CD4-positive, alpha-beta T cell treated with Interleukin-17A for 4 hours (primary cell): Measurements from ENCODE around the gene CTNNBL1.

Experiments used
- DNase-seq: peaks from one replicate; pipeline ENCODE4 v3.0.0-alpha.2; 2020; ENCODE audit warnings: mixed read lengths

Gene CTNNBL1

GRCh38 chr20:37856932-37857660, 163.3 kb downstream of the CTNNBL1 start:
- DNase-seq, result no peak

- DNase-seq, result no peak
Observed at GRCh38 chr20:37859406-37860171, 165.8 kb downstream of the CTNNBL1 start.

- DNase-seq, result no peak
Observed at GRCh38 chr20:37863289-37863688, 169.5 kb downstream of the CTNNBL1 start.

GRCh38 chr20:37864298-37864697, 170.5 kb downstream of the CTNNBL1 start:
- no peak for DNase-seq

- no peak for DNase-seq
Observed at GRCh38 chr20:37866051-37866450, 172.2 kb downstream of the CTNNBL1 start.

- DNase-seq, result no peak
Observed at GRCh38 chr20:37867289-37868195, 173.7 kb downstream of the CTNNBL1 start.

GRCh38 chr20:37868851-37869333, 175.1 kb downstream of the CTNNBL1 start:
- no peak for DNase-seq

GRCh38 chr20:37869334-37869861, 175.6 kb downstream of the CTNNBL1 start:
- no peak for DNase-seq

- no peak for DNase-seq
Observed at GRCh38 chr20:37870294-37870693, 176.5 kb downstream of the CTNNBL1 start.

- no peak for DNase-seq
Observed at GRCh38 chr20:37871751-37872150, 177.9 kb downstream of the CTNNBL1 start.

- no peak for DNase-seq
Observed at GRCh38 chr20:37872161-37872560, 178.3 kb downstream of the CTNNBL1 start.

GRCh38 chr20:37873884-37874283, 180.1 kb downstream of the CTNNBL1 start:
- DNase-seq, result no peak

- no peak for DNase-seq
Observed at GRCh38 chr20:37875460-37876175, 181.8 kb downstream of the CTNNBL1 start.

GRCh38 chr20:37876863-37877262, 183.0 kb downstream of the CTNNBL1 start:
- no peak for DNase-seq

- DNase-seq, result no peak
Observed at GRCh38 chr20:37877832-37878772, 184.3 kb downstream of the CTNNBL1 start.

- no peak for DNase-seq
Observed at GRCh38 chr20:37878835-37879599, 185.2 kb downstream of the CTNNBL1 start.

GRCh38 chr20:37879843-37880242, 186.0 kb downstream of the CTNNBL1 start:
- no peak for DNase-seq

- DNase-seq, result no peak
Observed at GRCh38 chr20:37880726-37881591, 187.1 kb downstream of the CTNNBL1 start.
